Embryonic facial prominence (tissue), 1 donor: Measurements from ENCODE around the gene GPC5.
"Not testable (repeated sequence)": the region's sequence is repeated elsewhere in the genome, so short reads cannot be mapped to it uniquely, and the experiment has no call there.

Experiments used
- DNase-seq: peaks from one replicate; pipeline ENCODE4 v3.0.0-alpha.2; 2016; ENCODE audit errors: extremely low spot score

GPC5 gene

GRCh38 chr13:92735909-92736308 is 1337.5 kb downstream of the GPC5 start:
- no peak for DNase-seq

- no peak for DNase-seq
These were observed 1340.9 kb downstream of the GPC5 start for GRCh38 chr13:92739306-92739818.

- DNase-seq, result no peak
These were observed 1345.6 kb downstream of the GPC5 start for GRCh38 chr13:92743992-92744391.

- no peak for DNase-seq
These were observed 1346.8 kb downstream of the GPC5 start for GRCh38 chr13:92745258-92745657.

- DNase-seq, result not testable (repeated sequence)
These were observed 1354.3 kb downstream of the GPC5 start for GRCh38 chr13:92752705-92753104.

- DNase-seq, result no peak
These were observed 1363.3 kb downstream of the GPC5 start for GRCh38 chr13:92761710-92762109.

- no peak for DNase-seq
These were observed 1369.0 kb downstream of the GPC5 start for GRCh38 chr13:92767468-92767867.

GRCh38 chr13:92768602-92769001 is 1370.2 kb downstream of the GPC5 start:
- no peak for DNase-seq

- no peak for DNase-seq
These were observed 1370.6 kb downstream of the GPC5 start for GRCh38 chr13:92769046-92769445.

- no peak for DNase-seq
These were observed 1377.2 kb downstream of the GPC5 start for GRCh38 chr13:92775658-92776057.

- DNase-seq, result no peak
These were observed 1383.7 kb downstream of the GPC5 start for GRCh38 chr13:92781965-92782690.

GRCh38 chr13:92802776-92803175 is 1404.4 kb downstream of the GPC5 start:
- no peak for DNase-seq

- no peak for DNase-seq
These were observed 1405.9 kb downstream of the GPC5 start for GRCh38 chr13:92804346-92804745.

- no peak for DNase-seq
These were observed 1406.5 kb downstream of the GPC5 start for GRCh38 chr13:92804926-92805325.

GRCh38 chr13:92805766-92806165 is 1407.3 kb downstream of the GPC5 start:
- DNase-seq, result no peak

- DNase-seq, result no peak
These were observed 1407.8 kb downstream of the GPC5 start for GRCh38 chr13:92806215-92806614.

- no peak for DNase-seq
These were observed 1408.9 kb downstream of the GPC5 start for GRCh38 chr13:92807353-92807752.

GRCh38 chr13:92807966-92808365 is 1409.5 kb downstream of the GPC5 start:
- no peak for DNase-seq

- no peak for DNase-seq
These were observed 1422.9 kb downstream of the GPC5 start for GRCh38 chr13:92821324-92821723.

GRCh38 chr13:92823059-92823458 is 1424.6 kb downstream of the GPC5 start:
- no peak for DNase-seq

- no peak for DNase-seq
These were observed 1427.6 kb downstream of the GPC5 start for GRCh38 chr13:92825938-92826596.

GRCh38 chr13:92827503-92827902 is 1429.1 kb downstream of the GPC5 start:
- no peak for DNase-seq

- no peak for DNase-seq
These were observed 1431.5 kb downstream of the GPC5 start for GRCh38 chr13:92829930-92830329.
